ENCODE measurements around the gene KIR2DL1.
"Not testable (repeated sequence)": the region's sequence is repeated elsewhere in the genome, so short reads cannot be mapped to it uniquely, and the experiment has no call there.

GRCh38 chr19:54764219-54764618, 5.4 kb upstream of the KIR2DL1 start:
- TF ChIP-seq CTCF, POLR2A (IDR thresholded peaks at IDR 0.05): not testable (repeated sequence)
